DOHH2 (cell line): ENCODE data around the gene TUB.

Experiments
- H3F3A ChIP-seq: fragments of 200-600 bp; sonication (generic), shearing (Covaris generic); 2 replicates; pipeline ENCODE4 v1.6.0; 2016; ENCODE audit warnings: antibody characterized with exemption, mild to moderate bottlenecking; ENCODE audit not compliant: control insufficient read depth, insufficient read depth
- H3K27ac ChIP-seq: fragments of 200-600 bp; sonication (generic); 2 replicates; pipeline ENCODE4 v1.5.1; 2014; ENCODE audit warnings: low read depth, mild to moderate bottlenecking, low read length, moderate library complexity
- H3K27me3 ChIP-seq: fragments of 200-600 bp; sonication (generic); 2 replicates; pipeline ENCODE4 v1.6.1; 2014; ENCODE audit warnings: mild to moderate bottlenecking, low read length, mixed read lengths; ENCODE audit not compliant: control insufficient read depth
- H3K36me3 ChIP-seq: fragments of 200-600 bp; sonication (generic); 2 replicates; pipeline ENCODE4 v1.6.1; 2014; ENCODE audit warnings: mild to moderate bottlenecking, low read length, moderate library complexity, mixed read lengths; ENCODE audit not compliant: control insufficient read depth
- H3K4me1 ChIP-seq: fragments of 200-600 bp; sonication (generic); 2 replicates; pipeline ENCODE4 v1.6.1; 2014; ENCODE audit warnings: mild to moderate bottlenecking, low read length, mixed read lengths; ENCODE audit not compliant: control insufficient read depth
- H3K4me2 ChIP-seq: fragments of 200-600 bp; sonication (generic); 2 replicates; pipeline ENCODE4 v1.6.0; 2014; ENCODE audit warnings: mild to moderate bottlenecking, low read length, moderate library complexity
- H3K4me3 ChIP-seq: fragments of 200-600 bp; sonication (generic); 2 replicates; pipeline ENCODE4 v1.5.1; 2014; ENCODE audit warnings: mild to moderate bottlenecking, low read length, mixed read lengths
- H3K79me2 ChIP-seq: fragments of 200-600 bp; sonication (generic); 2 replicates; pipeline ENCODE4 v1.6.1; 2014; ENCODE audit warnings: mild to moderate bottlenecking, low read length, mixed read lengths; ENCODE audit not compliant: control insufficient read depth
- H3K9me2 ChIP-seq: fragments of 200-600 bp; sonication (generic); replicated peaks from 2 replicates; pipeline ENCODE4 v1.6.1; 2014; ENCODE audit warnings: mild to moderate bottlenecking, low read length, mixed read lengths; ENCODE audit not compliant: control insufficient read depth
- H3K9me3 ChIP-seq: fragments of 200-600 bp; sonication (generic); 2 replicates; pipeline ENCODE4 v1.6.1; 2014; ENCODE audit warnings: antibody characterized with exemption, low read length, mixed read lengths; ENCODE audit not compliant: control insufficient read depth, insufficient read depth
- H4K20me1 ChIP-seq: fragments of 200-600 bp; sonication (generic); 2 replicates; pipeline ENCODE4 v1.6.0; 2014; ENCODE audit warnings: low read depth, mild to moderate bottlenecking, antibody characterized with exemption, low read length, moderate library complexity; ENCODE audit not compliant: control insufficient read depth, insufficient read depth
- EZH2phosphoT487 ChIP-seq: fragments of 200-600 bp; sonication (generic); IDR thresholded peaks from 2 replicates; pipeline ENCODE4 v1.6.1; 2017; ENCODE audit warnings: borderline replicate concordance, mild to moderate bottlenecking, antibody characterized with exemption, low read length, moderate library complexity, mixed read lengths
- TF ChIP-seq, protein P1 (sequence below): fragments of 200-600 bp; sonication (generic); IDR thresholded peaks from one replicate; pipeline ENCODE4 v1.5.1; 2014; ENCODE audit warnings: antibody characterized with exemption, mild to moderate bottlenecking, low read depth, low read length; ENCODE audit not compliant: poor library complexity, severe bottlenecking

Gene TUB

DNA sequence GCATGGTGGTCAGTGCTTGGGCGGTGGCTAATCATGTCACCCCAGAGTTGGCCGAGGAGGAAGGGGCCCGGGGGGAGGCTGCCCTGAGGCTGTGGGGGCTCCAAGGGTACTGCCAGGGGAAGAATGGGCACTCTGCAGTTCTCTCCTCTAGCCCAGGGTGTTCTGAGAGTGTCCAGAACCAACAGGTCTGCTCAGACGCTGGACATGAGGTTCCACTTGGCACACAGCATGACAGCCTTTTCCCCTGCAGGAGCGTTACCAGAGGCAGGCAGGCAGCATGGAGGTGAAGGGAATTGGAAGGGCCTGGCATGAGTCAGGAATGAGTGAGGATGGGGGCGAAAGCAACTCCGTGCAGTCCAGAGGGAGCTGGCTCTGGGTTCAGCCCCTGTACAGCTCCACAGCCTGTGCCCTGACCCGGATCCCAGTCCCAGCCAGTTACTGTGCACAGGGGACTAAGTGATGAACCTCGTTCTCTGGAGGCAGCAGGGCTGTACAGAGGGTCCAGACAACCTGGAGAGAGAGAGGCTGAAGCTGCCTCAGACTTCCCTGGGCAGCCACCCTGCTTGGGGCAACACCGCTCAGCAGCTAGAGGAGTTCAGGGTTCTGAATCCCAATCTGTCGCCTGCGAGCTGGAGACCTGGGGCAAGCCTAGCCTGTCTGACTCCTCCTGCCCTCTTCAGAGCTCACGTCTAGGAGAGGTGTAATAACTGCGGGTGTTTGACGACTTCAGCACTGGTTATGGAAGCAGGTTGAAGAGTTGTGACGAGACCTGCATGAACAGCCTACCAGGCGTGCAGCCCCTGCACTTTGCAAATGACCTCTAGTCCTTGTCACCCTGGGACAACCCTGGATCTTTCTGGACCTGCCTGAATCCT, 14.7 kb upstream of the TUB start:
- Histone ChIP-seq H4K20me1 (no peaks in the 10 kb centered on the region), H3K9me3 (no peaks in the 10 kb centered on the region), H3K27ac (no peak overlapping the region), H3K4me1 (peaks cover 6% of the 10 kb centered on the region), H3K36me3 (no peaks in the 10 kb centered on the region), H3K79me2 (no peaks in the 10 kb centered on the region), H3K27me3 (peaks cover 5% of the 10 kb centered on the region; the same call in 1 of the 2 replicates), H3K4me3 (no peak overlapping the region), H3K9me2 (no peaks in the 10 kb centered on the region), H3F3A (no peaks in the 10 kb centered on the region), H3K4me2 (no peak overlapping the region)
- TF ChIP-seq, protein P1, sequence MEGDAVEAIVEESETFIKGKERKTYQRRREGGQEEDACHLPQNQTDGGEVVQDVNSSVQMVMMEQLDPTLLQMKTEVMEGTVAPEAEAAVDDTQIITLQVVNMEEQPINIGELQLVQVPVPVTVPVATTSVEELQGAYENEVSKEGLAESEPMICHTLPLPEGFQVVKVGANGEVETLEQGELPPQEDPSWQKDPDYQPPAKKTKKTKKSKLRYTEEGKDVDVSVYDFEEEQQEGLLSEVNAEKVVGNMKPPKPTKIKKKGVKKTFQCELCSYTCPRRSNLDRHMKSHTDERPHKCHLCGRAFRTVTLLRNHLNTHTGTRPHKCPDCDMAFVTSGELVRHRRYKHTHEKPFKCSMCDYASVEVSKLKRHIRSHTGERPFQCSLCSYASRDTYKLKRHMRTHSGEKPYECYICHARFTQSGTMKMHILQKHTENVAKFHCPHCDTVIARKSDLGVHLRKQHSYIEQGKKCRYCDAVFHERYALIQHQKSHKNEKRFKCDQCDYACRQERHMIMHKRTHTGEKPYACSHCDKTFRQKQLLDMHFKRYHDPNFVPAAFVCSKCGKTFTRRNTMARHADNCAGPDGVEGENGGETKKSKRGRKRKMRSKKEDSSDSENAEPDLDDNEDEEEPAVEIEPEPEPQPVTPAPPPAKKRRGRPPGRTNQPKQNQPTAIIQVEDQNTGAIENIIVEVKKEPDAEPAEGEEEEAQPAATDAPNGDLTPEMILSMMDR = no peak
- no peak for TF ChIP-seq EZH2phosphoT487

DNA sequence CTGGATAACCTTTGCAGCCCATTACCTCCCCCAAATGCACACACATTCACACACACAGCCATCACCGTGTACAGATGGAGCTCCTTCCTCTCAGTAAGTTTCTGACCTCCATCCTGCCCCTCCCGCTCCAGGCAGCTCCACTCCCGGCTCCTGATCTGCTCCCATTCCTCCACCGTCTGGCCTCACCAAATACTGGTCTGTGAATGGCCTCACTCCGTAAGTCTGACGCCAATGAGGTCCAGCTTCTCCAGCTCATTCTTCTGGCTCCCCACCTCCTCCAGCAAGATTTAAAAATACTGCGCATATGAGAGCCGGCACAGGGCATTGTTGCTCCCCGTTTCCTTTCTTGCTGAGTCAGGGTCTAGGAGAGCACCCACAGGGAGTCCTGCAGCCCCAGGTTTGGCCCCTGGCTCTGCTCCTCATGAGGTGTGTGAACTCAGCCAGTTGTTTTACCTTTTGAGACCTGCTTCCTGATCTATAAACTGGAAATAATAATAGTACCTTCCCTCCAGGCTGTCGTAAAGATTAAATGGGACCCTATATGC, 14.0 kb upstream of the TUB start:
- no peak overlapping the region for H3K4me2 ChIP-seq
- no peaks in the 10 kb centered on the region for H3K79me2 ChIP-seq
- no peak overlapping the region for H3K4me3 ChIP-seq
- H3K9me2 ChIP-seq = no peaks in the 10 kb centered on the region
- H4K20me1 ChIP-seq = no peaks in the 10 kb centered on the region
- no peaks in the 10 kb centered on the region for H3K36me3 ChIP-seq
- no peaks in the 10 kb centered on the region for H3K9me3 ChIP-seq
- peaks cover 6% of the 10 kb centered on the region for H3K4me1 ChIP-seq
- TF ChIP-seq, protein P1 = no peak
- no peak for TF ChIP-seq EZH2phosphoT487
- H3K27me3 ChIP-seq = peaks cover 5% of the 10 kb centered on the region; the same call in 1 of the 2 replicates
- no peaks in the 10 kb centered on the region for H3F3A ChIP-seq
- H3K27ac ChIP-seq = no peak overlapping the region

DNA sequence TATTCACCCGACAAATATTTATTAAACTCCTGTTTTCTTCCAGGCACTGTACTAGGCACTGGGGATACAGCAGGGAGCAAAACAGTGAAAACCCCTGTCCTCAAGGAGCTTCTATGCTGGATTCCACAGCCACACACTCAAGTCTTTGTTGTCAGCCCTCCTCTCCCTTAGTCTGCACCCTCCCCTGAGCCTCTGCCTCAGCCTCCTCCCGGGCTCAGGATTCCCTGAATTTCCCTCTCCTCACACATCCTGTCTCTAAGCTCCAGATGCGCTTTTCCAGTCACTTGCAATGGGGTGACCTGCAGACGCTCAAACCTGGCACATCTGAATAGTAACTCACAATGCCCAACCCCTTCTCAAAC, 13.5 kb upstream of the TUB start:
- H3K4me2 ChIP-seq = no peak overlapping the region
- no peak overlapping the region for H3K27ac ChIP-seq
- no peaks in the 10 kb centered on the region for H3K36me3 ChIP-seq
- H3K4me1 ChIP-seq = peaks cover 6% of the 10 kb centered on the region
- no peaks in the 10 kb centered on the region for H3K79me2 ChIP-seq
- H3K9me2 ChIP-seq = no peaks in the 10 kb centered on the region
- no peaks in the 10 kb centered on the region for H3F3A ChIP-seq
- TF ChIP-seq, protein P1 = no peak
- no peak for TF ChIP-seq EZH2phosphoT487
- peaks cover 5% of the 10 kb centered on the region; the same call in 1 of the 2 replicates for H3K27me3 ChIP-seq
- H3K4me3 ChIP-seq = no peak overlapping the region
- no peaks in the 10 kb centered on the region for H4K20me1 ChIP-seq
- no peaks in the 10 kb centered on the region for H3K9me3 ChIP-seq
